RPMI8226 (cell line): ENCODE data around the gene DDIT4.

Source experiments
- DNase-seq: peaks from one replicate; pipeline ENCODE4 v3.0.0-alpha.2; 2015

The DDIT4 gene

DNA sequence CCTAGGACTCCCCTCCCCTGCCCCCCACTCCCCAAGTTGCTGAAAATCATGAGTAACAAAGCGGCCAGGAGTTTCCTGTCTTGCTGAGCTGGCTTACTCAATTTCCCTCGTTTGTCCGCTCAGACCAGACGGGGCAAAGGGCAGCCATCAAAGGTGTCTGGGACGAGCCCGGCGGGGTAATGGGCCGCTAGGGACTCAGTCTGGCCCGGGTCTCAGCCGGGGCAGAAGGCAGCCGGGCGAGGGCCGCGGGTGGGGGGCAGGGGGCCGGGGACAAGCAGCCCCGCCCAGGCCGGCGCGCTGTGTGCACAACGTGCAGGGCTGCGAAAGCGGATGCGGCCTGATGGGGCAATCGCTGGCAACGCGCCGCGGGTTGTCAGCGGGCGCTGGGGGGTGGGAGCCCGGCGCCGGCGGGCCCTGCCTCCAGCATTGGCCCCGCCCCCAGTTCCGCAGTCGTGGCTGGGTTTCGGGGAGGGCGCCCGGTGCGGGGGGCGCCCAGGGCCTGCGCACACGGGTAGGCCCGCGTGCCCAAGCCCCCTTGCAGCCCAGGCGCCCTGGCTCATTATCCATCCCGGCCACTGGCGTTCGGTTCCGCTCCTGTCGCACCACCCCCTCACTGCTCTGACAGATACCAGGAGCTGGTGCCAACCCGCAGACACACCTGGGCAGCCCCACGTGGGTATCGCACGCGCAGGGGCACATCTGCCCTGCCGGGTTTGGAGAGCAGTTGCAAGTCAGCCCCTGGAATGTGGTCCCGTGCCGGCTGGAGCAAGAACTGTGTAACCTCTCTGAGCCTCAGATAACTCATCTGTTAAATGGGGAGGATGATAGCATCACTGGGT, 45.9 kb downstream of the DDIT4 start:
- peak; percentile 95 for DNase-seq

DNA sequence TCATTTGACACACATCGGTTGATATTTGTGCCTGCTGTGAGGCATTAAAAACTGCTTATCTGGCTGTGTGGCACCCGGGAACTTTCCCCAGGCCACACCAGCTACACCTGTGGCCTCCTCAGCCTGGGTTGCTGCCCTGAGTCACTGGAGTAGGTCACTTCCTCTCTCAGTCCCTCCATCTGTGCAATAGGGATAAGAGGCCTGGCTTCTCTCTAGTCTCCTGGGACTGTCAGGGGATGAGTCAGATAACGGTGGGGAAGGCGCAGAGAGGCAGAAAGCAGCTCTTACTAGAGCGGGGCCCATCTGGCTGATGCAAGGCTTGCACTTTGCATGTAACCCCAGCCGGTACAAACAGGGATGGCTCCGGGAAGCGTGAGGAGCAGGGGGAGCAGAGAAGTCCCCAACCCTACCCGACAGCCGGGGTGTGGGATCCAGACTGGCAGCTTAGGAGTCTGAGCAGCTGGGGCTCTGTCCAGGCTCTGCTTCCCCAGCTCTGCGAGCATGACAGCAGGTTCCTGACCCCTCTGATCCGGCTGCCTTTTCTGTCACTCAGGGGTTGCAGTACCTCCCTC, 47.0 kb downstream of the DDIT4 start:
- peak; percentile 89 for DNase-seq

DNA sequence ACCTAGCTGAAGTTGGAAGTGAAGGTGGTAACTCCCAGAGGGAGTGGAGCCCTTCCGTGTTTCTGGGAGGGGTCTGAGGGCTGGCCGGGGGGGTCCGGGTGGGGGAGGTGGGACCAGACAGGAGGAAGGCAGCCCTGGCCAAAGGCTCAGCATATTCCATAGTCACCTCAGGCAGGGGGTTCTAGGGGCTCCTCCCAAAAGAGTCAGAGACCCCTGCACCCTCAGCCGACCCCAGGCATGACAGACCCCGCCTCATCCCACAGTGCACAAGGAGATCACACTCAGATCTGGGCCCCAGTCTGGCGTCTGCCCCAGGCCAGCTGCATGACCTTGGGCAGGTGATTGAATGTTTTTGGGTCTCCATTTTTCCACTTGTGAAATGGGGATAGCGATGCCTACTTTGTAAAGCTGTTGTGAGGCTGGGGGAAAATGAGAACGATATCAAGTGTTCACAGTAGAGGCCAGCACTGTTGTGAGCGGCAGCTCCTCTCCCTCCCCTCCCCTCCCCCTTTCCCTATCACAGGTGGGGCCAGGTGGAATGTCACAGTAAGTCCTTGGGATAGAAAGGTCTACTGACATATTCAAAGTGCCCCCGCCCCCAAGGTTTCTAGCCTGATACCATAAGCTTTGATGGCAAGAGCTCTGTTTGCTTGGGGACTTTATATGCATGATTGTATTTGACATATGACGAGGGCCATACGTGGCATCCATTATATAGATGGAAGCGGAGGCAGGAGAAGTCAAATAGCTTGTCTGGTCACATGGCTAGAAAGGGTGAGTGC, 47.7 kb downstream of the DDIT4 start:
- DNase-seq = no peak

DNA sequence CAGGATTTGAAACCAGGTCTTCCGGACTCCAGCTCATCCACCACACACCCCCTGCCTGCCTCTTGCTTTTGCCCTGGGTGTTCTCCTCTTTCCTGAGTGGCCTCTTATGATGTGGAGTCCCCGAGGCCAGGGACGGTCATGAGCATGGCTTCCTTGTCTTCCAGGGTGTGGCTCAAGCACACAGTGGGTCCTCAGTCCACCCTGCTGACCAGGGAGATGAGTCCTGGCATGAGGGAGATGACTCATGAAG, 48.2 kb downstream of the DDIT4 start:
- no peak for DNase-seq

DNA sequence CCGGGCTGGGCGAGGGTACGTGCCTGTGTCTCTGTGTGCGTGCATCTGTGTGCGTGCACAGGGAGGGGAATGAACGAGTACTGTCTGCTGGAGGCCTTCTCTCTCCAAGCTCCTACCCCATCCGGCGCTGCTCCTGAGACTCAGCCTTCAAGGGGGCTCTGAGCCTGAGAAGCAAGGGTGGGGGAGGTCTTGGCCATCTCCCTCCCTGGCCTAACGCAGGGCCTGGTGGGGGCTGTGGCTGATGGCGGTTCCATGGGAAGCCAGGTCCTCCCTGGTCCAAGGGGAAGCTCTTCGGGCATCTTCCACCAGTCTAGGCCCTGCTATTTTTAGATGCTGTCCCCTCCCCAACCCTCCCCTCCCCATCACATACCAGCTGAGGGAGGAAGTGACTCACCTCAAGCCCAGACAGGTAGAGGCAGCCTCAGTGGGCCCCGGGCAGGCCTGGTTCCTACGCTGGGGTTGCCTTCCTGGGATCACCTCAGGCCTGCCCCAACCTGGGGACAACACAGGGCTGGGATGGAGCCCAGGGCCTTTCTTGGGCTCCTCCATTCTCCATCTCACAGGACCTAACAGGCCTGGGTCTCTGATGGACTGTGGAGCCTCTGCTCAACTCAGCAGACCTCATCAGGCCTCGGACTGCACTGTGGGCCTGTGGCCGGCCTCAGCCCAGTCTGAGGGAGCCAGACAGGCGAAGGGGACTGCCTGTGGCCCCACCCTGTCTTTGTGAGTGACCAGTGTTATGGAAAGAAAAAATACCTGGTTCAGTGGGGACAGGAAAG, 48.7 kb downstream of the DDIT4 start:
- peak; percentile 33 for DNase-seq

DNA sequence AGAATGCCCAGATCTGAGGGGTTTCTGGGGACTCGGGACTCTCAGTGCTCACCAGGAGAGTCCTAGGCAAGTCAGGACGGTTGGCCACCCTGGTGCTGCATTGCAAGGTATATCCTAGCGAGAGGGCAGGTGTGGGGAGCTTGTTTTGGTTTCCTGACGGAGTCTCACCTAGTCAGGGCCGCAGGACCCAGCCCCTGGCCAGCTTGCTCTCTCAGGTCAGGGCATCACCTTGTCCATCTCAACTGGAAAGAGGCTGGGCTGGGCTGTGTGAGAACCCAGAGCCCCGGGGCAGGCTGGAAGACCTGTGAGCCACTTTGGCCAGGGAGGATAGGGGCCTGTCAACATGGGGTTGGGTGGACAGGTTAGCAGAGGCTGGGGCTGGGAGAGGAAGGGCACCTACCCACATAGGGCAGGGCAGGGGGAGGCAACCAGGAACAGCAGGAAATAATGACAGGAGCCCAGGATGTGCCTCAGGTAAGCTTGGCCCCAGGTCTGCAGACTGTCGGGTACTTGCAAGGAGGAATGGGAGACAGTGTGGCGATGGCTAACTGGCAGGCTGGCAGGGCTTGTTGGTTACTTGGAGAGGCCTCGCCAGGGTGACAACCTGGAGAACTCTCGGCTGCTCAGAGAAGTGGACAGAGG, 49.5 kb downstream of the DDIT4 start:
- no peak for DNase-seq

DNA sequence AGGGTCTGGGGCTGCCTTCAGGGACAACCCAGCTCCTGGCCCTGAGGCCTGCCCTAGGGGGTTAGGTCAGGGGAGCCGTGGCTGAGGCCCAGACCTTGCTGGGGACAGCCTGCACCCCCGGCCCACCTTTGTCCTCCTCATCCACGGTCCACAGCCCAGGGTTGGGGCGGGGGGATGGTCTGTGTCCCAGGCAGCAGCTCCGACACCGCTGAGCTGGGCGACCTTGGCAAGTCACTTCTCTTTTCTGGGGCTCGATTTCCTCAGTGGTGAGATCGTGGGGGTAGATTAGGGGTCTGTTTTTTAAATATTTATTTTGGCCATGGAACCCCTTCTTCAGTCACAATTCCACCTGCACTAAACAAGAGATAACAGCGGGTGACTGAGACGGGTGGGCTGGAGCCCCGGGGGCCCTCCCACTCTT, 50.1 kb downstream of the DDIT4 start:
- no peak for DNase-seq
